Raji (cell line): ENCODE measurements around the gene UBL7.

Experiments
- POLR2A ChIP-seq: IDR thresholded peaks from 2 replicates; pipeline ENCODE4 v1.6.1; 2011; ENCODE audit warnings: low read depth, low read length, control low read depth; ENCODE audit not compliant: insufficient read depth

UBL7 gene

DNA sequence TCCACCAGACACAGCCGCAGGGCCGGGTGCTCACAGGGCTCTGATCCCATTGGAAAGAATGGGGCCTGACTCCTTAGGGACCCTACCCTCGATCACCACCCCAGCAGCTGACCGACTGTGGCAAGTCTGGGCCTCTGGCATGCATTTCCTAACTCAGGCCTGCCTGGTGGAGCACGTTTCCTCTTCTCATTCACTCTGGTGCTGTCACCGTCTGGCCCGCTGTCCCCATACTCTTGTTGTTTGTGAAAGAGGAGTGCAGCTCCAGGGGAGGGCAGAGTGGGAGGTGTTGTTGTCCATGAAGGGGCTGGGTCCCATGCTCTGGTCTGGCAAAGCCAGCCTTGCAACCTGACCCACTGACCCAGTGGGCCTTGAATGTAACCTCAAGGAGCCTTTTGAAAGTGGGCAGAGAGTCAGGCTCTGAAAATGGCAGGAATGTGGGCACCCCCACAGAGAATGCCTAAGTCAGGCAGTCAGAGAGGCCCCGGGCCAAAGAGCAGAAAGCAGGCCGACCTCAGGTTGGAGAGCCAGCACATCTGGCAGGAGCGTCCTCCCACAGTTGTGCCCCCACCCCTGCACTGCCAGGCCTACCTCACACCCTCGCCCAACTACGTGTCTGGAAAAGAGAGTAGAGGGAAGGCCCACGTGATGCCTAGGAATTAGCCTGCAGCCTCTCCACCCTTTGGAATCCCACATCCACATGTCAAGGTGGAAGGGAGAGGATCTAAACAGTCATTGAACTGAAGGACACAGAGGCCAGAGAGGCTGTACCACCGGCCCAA is 38.1 kb downstream of the UBL7 start:
- TF ChIP-seq POLR2A = no peak

DNA sequence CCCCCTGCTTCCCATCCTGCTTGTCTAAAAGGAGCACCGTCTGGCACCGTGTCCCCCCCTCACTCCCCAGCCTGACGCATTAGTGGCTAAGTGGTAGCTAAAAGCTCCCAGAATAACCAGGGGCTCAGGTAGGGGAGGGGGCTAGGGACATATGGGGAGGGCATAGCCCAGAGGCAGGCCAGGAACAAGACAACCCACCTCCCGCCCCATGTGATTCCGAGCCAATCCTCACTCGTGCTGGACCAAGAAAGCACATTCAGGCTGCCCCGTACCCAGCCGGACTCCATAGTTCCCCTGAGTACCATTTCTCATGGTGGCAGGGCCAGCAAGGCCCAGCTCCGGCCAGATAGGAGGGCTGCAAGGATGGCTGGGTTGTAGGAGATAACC is 38.7 kb downstream of the UBL7 start:
- TF ChIP-seq POLR2A = no peak

DNA sequence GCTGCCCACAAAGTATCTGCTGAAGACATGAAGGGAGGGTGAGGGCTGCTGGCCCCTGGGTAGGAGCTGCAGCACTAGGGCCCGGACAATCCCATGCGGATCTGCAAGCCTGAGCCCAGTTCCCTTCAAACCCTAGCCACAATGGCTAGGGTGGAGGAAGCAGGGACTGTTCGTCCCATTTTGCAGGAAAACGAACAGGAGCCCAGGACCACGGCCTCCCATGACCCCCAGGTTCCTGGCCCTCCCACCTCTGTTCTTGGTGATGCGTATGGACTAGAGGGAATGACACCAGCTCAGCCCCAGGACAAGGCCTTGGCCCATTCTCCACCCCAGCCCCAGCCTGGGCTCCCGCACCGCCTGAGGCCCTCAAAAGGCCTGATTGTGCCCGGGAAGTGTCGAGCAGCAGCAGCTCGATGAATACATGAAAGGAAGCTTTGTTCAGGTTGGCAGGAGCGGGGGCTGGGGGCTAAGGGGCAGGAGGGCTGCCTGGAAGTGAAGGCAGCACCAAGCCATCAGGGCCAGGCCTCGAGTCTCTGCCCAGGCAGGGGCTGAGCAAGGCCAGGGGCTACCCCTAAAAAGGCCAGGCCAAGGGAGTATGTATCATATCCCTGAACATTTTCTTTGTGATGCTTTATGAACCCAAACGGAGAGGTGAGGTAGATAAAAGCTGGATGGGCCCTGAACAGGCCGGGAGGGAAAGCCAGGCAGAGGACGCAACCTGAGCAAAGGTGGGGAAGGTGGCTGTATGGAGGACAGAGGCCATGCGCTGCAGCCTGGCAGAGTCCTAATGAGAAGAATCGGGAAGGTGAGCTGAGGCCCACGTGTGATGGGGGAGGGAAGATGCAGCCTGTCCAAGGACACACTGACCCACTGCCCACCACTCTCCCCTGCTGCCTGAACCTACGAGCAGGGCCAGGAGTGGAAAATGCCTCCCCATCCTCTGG is 39.4 kb downstream of the UBL7 start:
- no peak for TF ChIP-seq POLR2A

DNA sequence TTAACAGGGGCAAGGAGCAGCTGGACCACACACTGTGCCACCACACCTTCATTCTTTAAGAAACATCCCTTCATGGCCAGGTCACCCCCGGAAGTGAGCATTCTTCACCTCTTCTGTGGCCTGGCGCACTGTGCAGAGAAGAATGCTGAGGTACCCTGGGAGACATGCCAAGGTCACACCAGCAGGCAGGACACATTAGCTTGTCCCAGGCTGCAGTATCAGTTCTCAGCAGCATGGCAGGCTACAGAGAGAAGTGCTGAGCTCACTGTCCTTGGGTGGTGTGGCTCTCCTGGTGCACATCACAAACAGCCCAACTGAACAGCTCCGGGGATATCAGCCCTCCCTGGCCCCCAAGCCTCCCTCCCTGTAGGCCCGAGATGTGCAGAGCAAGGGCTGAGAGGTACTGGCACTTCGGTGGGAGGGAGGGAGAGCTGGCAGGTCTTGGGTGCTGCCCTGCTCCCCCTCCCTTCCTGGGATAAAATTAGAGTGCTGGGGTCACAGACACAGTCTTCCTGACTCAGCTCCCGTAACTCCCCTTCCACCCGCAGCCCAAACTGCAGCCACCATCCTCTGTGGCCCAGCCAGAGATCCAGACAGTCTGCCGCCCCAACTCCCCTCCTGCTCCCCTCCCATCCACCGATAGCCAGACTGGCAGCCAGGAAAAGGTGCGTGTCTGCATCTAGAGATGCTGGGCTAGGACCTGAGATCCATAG is 40.6 kb downstream of the UBL7 start:
- TF ChIP-seq POLR2A = no peak

DNA sequence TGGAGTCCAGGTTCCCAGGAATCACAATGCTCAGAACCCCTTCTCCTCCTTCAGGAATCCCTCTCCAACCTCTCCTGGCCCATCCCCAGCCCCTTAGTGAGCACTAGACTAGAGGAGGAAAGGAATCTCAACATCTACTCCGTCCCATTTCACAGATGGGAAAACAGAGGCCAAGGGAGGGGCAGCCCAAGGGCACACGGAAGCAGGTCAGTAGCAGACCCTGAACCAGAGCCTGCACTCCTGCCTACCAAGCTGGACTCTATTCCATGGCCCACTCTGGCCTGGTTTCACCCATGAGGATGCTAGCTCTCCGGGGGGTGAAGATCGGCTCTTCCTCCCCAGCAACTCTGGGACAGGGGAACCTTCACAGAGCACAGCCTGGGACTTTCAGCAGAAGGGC is 41.5 kb downstream of the UBL7 start:
- TF ChIP-seq POLR2A = no peak

DNA sequence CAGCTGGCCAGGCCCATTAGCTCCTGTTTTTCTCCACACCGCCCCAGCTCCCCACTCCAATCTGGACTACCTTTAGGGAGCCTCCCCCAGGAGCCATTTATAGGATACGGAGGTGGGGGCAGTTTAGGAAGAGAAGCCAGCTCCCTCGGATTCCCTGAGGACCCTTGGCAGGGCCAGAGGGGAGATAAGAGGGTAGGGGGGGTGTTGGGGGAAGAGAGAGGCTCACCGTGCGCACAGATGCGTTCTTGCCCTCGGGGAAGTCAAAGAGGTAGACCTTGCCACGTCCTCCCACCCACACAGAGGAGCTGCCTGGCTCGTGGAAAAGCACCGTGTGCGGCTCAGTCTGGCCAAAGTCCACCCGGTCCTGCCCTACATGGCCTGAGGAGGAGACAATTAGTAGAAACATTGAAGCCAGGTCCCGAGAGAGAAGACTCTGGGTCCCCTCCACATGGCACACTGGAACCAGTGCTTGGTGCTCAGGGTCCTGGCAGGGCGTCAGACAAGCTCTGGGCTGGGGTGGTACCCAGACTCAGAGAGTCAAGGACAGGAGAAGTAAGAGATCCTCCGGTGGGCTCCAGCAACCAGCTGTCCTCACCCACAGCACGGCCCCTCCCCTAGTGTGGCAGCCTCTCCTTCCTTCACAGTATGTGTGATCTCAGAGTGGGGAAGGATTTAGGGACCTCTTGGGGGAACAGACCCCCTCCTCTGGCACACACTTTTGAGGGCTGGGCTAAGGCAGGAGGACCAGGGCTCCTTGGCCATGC is 42.2 kb downstream of the UBL7 start:
- no peak for TF ChIP-seq POLR2A

DNA sequence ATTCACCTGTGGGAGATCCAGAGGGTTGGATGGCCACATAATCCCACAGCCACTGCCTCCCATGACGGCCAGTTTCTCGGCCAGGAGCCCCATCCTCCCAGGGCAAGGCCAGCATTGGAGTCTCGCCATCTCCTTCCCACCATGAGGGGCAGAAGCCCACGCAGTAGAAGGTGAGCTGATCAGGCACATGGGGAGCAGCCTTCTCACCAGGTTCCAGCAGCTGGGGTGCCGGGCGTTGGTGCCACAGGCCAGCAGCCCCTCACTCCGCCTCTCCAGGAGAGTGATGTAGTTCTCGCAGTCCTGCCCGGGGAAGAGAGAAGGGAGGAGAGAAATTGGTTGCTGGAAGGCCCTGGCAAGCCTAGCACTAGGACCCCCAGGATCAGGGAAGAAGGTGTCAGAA is 43.3 kb downstream of the UBL7 start:
- no peak for TF ChIP-seq POLR2A

DNA sequence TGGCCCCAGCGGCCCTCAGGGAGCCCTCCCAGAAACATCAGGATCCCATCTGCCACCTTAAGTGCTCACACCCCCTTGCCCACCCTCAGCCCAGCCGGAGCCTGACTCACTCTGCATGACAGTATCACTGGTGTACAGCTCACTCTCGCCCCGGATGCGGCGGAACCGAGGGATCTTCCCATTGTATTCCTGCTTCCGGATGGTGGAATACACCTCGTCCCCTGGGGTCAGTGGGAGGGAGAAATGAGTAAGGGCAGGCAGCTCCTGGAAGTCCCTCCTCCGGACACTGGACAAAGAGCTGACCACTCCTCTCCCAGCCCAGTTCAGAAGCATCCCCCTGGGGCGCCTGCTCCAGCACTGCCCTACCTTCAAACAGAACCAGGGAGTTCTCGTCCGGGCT is 43.7 kb downstream of the UBL7 start:
- TF ChIP-seq POLR2A = no peak

DNA sequence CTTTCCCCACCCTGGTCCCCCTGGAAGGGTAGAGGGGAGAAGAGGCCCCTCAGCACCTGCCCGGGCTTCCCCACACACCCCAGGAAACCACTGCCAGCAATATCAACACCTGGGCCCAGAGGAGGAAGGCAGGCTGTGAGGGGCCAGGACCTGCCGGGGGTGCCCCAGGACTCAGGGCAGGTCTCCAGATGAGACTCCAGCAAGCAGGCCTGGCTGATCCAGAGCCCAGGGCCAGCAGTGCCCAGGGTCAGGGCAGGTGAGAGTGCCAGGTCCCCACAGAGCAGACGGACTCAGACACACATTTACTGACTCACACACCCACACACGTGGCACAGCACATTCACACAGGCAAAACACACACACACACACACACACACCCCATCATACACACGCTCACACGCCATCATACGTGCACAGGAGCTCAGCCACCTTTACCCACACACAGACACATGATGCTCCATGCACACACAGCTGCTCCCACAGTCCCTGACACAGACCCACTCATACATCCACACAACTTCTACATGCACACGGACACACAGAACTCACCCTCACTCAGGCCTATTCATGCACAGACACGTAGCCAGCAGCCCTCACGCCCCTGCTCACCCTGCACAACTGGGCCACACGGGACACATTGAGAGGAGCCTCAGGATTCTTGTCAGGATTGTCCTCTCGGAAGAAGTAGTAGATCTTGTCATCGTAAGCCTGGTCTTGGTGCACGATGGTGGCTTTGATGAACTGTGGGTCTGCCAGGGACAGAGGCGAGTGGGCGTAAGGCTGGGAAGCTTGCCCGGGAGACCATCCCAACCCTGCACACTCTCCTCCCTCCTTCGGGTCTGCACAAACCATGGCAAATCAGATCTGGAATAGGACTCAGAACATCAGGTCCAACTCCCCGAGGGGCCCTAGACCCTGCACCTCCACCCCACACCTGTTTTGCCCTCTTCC is 44.7 kb downstream of the UBL7 start:
- TF ChIP-seq POLR2A = no peak

DNA sequence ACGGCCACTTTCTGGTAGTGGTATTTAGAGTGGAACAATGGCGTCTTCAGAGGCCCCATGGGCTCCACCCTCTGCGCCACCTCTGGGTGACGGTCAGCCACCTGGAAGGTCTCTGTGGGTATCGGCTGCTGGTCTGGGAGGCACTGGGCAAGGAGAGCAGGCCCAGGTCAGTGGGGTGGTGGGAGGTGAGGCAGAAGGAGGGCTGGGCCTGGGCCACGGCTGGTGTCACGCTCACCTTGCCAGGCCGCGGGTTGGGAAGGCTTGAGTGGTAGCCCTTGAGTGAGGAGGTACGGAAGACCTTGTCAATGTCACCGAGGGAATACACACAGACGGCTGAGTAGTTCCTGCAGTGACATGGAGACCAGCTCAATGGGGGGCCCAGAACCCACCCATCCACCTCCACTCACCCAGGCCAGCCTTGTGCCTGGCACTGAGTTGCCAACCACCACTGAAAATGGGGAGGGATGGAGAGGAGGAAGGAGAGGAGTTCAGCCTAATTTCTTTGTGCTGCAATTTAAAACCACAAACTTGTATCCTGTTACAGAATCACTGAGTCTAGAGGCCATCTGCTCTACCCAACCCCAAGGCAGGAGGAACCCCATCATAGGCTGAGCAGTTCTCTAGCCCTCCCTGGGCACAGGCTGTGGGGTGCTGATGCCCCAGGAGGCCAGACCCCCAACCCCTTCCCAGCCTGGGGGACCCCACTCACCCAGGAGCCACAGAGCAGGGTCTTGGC is 46.2 kb downstream of the UBL7 start:
- TF ChIP-seq POLR2A = no peak

DNA sequence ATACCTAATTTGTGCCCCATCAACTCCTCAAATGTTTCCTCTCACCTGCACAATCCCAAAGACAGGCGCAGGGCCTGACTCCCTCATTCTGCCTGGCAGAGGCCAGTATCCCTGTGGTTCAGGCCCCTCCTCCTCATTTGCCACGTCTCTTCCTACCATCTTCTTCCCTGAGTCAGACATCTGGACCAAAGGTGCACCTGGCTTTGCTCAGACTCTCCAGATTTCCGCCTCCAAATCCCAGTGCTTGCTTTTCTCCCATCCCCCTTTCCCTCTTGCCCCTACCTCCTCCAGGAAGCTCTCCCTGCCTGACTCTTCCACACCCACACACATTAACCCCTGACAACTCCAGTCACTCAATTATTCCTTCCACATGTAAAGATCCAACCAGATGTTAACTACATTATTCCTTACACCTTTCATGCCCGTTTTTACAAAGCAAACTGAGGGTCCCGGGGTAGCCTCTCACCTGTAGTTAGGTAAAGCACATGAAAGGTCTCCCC is 46.8 kb downstream of the UBL7 start:
- no peak for TF ChIP-seq POLR2A

DNA sequence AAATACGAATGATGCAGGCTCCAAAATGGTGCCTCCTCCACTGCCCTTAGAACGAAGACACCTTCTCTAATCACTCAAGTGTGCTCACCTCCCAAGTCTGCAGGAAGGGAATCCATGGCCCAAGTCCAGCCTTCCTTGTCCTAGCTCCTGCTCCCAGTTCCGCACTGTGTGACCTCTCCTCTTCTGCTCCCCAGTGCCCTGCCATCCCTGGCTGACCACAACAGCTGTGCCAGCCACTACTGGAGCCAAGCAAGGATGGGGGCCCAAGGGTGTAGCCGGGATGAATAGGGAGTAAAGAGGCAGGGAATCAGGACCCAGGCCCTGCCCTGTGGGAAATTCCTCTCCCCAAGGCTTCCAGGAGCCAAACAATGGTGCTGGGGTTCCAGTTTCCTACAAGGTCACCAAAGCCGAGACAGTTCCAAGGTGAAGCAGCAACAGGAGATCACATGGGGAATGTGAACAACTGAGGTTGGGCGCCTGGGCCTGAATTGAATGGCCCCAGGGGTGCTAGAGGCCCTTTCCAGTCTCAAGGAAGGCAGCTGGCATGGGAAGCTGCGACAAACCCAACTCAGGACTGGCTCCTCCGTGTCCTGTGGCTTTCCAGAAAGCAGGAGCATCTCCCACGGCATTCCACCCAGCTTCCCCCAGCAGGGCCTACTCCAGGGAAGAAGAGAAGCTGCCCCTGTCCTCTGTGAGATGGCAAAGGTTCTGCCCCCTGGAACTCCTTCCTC is 47.4 kb downstream of the UBL7 start:
- no peak for TF ChIP-seq POLR2A
